NCI-H2227 (cell line): ENCODE results near the gene GATA1.
A peak's percentile ranks its signal among the peaks of the same experiment; 100 is the strongest.
"Not testable (repeated sequence)": the region's sequence is repeated elsewhere in the genome, so short reads cannot be mapped to it uniquely, and the experiment has no call there.

Experiments
- DNase-seq: peaks from one replicate; lab custom pipeline; 2025; ENCODE audit not compliant: unreplicated experiment; lab: John Stamatoyannopoulos, UW

Gene GATA1

DNA sequence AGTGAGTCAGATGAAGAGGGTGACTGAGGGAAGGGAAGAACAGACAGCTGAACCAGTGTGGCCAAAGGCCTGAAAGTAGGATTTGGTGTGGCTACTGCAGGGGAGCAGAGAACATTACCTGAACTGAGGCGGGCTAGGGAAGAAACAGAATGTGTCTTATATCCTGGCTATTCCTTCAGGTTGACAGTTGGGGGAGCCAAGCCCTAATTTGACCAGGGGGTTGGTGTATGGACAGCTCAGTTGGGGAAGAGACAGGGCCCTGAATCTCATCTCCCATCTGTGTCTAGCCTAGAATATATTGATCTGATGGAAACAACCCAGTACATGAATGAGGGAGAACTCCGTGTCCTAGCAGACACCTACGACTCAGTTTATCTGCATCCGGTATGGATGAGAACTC is 19.7 kb downstream of the GATA1 start:
- DNase-seq: no peak

DNA sequence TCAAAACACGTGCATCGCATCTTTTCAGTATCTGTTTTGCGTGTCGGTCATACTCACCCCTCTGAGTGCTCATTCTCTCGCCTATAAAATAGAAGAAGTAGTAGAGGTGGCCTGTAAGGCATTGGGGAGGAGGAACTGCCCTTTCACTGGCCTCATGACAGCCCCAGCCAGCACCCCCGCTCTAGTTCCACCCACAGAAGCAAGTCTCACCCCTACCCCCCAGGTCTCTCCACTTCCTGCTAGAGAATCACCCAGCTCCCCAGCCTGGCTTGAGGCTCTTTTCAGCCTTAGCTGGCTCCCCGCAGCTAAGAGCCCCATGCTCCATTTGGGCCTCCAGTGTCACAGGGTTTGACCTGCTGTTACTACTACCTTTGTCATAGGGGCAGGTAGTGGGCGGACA is 27.3 kb downstream of the GATA1 start:
- DNase-seq: no peak

DNA sequence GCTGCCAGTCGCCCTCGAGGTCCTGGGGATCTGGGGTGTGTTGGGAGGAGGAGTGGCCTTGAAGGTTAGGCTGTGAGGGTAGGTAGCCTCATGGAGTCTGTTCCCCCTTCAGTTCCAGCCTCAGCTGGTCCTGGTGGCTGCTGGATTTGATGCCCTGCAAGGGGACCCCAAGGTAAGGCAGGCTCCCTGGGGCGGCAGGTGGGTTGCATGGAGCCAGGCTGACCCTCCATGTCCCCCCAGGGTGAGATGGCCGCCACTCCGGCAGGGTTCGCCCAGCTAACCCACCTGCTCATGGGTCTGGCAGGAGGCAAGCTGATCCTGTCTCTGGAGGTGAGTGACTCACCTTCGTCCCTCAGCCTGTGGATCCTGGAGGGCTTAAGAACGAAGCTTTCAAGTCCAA is 28.3 kb downstream of the GATA1 start:
- DNase-seq: no peak

DNA sequence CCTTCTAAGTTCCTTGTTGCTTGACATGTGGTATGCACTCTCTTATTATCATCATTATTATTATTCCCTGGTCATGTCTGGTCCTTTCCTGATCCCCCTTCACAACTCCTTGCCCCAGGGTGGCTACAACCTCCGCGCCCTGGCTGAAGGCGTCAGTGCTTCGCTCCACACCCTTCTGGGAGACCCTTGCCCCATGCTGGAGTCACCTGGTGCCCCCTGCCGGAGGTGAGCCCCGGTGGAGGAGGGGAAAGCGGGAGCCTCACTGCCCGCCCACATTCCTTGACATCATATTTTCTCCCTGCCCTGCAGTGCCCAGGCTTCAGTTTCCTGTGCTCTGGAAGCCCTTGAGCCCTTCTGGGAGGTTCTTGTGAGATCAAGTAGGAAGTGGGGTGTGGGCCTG is 28.9 kb downstream of the GATA1 start:
- DNase-seq: no peak

DNA sequence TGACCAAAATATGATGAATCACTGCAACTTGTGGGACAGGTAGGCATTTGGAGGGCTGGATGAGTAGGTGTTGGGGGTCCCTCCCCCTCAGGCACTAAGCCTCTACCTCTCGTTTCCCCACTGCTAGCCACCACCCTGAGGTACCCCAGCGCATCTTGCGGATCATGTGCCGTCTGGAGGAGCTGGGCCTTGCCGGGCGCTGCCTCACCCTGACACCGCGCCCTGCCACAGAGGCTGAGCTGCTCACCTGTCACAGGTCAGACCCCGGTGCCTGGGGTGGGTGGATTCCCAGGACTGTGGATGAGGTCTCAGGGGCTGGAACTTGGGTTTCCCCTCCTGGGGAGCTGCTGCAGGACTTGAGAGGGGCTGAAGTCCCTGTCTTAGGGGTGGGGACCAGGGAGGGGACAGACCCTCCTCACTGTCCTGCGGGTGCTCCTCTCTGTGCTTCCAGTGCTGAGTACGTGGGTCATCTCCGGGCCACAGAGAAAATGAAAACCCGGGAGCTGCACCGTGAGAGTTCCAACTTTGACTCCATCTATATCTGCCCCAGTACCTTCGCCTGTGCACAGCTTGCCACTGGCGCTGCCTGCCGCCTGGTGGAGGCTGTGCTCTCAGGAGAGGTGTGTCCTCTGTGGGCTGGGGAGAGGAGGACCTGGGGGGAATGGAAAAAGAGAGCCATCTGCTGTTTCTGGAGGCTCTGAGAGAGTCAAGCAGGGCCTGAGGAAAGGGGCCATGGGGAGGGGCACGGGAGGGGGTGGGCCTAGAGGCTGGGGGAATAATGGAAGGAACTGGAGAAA is 29.8 kb downstream of the GATA1 start:
- no peak for DNase-seq

DNA sequence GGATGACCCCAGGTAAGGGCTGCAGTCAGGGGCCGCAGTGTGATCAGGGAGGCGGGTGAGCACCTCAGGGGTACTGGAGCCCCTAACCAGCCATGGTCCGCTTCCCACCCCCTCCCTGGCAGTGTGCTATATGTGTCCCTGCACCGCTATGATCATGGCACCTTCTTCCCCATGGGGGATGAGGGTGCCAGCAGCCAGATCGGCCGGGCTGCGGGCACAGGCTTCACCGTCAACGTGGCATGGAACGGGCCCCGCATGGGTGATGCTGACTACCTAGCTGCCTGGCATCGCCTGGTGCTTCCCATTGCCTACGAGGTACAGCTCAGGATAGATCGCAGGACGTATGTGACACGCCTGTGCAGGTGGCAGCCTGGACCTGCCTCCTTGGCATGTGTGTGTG is 31.7 kb downstream of the GATA1 start:
- DNase-seq: no peak

DNA sequence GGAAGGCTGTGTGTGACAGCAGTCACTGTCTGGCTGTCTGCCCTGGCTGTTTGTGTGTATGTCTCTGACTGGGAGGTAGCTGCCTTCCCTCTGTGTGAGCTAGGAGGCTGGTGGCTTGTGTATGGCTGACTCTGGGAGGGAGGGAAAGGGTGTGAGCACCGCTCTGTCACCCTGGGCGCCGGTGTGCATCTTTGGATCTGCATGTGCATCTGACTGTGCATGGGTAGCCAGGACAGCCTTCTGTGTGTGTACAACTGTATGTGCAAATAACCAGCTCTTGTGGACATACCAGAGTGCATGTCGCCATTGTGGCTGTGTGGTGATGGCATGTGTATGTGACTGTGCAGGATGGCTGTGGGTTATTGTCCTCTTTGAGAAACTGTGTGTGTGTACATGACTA is 32.5 kb downstream of the GATA1 start:
- DNase-seq: no peak

DNA sequence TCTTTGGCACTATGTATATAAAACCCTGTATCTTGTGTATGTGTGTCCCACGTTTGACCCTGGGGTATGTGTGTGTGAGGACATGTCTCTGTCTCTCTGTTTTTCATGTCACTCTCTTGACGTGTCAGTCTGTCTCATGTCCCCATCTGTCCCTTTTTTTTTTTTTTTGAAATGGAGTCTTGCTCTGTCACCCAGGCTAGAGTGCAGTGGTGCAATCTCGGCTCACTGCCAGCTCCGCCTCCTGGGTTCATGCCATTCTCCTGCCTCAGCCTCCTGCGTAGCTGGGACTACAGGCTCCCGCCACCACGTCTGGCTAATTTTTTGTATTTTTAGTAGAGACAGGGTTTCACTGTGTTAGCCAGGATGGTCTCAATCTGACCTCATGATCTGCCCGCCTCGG is 33.0 kb downstream of the GATA1 start:
- DNase-seq: not testable (repeated sequence)

DNA sequence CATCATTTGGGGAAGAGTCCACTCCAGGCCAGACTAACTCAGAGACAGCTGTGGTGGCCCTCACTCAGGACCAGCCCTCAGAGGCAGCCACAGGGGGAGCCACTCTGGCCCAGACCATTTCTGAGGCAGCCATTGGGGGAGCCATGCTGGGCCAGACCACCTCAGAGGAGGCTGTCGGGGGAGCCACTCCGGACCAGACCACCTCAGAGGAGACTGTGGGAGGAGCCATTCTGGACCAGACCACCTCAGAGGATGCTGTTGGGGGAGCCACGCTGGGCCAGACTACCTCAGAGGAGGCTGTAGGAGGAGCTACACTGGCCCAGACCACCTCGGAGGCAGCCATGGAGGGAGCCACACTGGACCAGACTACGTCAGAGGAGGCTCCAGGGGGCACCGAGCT is 36.7 kb downstream of the GATA1 start:
- DNase-seq: no peak

DNA sequence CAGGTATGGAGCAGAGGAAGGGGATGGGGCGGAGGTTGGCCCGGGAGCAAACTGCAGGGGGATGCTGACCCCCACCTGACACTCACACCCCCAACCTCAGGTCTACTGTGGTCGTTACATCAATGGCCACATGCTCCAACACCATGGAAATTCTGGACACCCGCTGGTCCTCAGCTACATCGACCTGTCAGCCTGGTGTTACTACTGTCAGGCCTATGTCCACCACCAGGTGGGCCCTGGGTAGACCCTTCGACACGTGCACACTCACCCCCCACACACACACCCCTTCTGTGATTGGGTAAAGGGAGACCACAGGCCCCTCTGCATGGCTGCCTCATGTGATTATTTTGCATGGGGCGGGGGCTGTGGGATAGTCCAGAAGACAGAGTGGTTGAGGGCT is 37.7 kb downstream of the GATA1 start:
- no peak for DNase-seq

DNA sequence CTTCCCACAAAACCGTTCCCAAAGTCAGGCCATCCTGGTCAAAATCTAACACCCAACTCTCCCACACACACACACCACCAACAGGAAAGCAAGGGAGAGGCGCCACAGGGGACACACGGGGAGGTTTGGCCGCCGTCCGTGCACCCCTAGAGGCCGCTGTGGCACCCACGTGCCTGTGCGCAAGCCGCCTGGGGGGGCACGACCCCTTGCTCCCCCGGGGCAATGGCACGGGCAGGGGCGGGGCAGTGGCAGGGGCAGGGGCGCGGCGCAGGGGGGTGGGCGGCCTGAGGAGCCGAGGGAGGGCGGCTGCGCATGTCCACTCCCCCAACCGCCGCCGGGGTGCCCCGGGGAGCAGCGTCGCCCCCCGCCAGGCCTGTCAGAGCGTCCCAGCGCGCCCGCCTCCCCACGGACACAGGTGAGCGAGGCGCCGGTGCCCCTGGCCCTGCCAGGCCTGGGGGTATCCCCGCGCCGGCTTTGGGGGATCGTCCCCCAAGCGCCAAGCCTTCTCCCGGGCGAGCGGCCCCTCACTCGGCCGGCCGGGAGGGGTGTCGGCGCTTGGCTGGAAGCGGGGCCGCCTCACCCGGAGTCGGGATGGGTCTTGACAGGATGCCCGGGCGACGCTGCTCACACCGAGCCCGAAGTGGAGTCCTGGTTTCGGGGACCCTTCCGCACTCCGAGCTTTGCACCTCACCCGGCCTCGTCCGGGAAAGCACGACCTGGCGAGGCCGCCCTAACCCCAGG is 39.9 kb downstream of the GATA1 start, which contains the start of gene ERAS:
Gene ERAS (plus strand): TSS at position 379 of the 741 bp plus-strand sequence. CDS start 2,611 bp downstream, outside the sequence.
- DNase-seq: no peak

DNA sequence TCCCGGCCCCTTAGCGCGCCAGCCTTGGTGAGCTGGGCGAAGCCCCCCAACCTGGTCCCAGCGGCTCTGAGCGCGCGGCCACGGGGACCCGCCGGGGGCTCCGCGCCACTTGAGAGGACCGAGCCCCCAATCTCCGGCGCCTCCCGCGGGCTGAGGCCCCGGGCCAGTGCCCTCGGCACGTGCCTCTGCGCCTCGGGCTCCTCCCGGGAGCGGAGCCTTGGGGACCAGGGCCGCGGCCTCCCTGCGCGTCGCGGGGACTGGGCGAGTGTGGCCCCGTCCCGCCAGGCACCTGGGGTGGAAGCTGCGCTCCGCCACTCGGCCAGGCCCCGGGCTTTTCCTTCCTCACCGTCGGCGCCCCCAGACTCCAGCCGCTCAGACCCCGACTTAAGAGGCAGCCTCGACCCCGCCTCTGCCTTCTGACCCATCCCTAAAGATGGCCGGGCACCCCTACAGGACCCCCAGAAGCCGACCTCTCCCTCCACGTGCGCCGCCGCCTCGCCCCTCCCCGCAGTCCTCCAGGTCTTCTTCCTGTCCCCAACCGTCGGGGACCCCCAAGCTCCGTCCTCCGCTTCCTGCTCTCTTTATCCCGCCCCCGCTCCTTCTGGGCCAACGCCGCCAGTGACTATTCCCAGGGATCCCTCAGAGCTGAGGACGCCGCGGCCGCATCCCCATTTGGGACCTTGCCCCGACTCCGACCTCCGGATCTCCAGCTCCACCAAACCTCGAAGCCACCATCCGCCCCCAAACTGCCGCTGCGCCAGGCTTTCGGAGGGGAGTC is 40.7 kb downstream of the GATA1 start:
- DNase-seq: no peak

DNA sequence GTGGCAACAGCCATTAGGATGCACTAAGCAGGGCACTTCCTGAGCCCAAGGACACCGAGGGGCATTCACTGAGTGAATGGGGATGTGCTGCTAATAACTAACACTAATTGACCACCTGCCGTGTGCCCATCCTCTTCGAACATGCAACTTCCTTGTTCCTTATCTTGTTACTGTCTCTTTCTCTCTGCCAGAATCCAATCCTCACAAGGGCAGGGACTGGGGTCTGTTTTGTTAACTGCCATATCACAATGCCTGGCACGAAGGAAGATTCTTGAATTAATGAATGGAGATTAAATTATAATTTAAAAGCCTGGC is 41.2 kb downstream of the GATA1 start:
- no peak for DNase-seq

DNA sequence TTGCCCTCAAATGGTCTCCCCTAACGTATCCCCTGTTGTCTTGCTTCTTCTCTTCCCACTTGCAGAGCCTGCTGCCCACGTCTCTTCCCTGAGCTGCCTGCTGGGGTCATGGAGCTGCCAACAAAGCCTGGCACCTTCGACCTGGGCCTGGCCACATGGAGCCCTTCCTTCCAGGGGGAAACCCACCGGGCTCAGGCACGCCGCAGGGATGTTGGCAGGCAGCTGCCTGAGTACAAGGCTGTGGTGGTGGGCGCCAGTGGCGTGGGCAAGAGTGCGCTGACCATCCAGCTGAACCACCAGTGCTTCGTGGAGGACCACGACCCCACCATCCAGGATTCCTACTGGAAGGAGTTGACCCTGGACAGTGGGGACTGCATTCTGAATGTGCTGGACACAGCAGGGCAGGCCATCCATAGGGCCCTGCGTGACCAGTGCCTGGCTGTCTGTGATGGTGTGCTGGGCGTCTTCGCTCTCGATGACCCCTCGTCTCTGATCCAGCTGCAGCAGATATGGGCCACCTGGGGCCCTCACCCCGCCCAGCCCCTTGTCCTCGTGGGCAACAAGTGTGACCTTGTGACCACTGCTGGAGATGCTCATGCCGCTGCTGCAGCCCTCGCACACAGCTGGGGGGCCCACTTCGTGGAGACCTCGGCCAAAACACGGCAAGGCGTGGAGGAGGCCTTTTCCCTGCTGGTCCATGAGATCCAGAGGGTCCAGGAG is 42.8 kb downstream of the GATA1 start:
- no peak for DNase-seq

DNA sequence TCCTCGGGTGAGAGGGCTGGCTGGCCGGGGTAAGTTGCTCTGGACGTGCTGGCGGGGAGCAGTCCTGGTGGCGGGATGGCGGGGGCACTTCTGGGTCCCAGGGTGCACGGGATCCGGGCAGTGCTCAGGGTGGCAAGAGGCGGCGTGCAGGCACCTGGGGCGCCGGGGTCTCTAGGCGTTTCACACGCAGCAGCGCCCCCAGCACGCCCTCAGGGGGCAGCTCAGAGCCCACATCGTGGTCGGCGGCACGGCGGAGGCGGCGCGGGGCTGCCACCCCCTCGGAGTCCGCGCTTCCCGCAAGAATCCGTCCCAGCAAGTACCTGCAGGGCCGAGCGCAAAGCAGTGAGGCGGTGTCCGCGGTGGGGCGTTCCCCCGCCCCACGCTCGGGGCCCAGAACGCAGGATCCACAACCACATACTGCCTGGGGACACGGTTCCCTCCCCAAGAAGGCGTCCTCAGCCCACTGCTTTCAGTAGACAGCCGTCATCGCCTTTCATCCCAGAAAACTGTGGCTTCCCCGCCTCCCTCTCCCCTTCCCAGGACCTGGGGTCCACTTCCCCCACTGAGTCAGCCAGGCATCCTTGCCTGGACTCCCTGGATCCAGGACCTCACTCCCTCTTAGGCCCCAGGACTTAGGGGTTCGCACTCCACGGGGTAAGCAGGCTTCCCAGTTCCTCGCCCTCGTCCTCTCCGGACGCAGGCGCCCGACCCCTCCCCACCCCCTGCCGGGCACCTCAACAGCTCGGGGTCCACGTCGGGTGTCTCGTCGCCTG is 44.9 kb downstream of the GATA1 start:
- no peak for DNase-seq

DNA sequence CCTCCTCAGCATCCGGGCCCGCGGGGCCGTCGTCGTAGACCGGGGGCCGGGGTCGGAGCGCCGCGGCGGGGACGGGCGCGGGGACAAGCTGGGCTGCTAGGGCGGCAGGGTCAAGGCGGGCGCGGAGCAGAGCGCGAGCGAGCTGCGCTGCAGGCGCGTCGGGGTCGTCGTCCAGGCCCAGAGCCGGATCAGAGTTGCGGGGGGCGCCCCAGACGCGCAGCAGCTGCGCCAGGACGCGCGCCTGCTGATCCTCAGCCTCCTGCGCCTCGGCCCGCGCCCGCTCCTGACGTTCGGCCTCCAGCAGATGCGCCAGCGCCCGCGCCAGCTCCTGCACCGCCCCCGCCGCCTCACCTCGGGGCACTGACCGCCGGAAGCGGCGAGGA is 45.5 kb downstream of the GATA1 start:
- DNase-seq: no peak

DNA sequence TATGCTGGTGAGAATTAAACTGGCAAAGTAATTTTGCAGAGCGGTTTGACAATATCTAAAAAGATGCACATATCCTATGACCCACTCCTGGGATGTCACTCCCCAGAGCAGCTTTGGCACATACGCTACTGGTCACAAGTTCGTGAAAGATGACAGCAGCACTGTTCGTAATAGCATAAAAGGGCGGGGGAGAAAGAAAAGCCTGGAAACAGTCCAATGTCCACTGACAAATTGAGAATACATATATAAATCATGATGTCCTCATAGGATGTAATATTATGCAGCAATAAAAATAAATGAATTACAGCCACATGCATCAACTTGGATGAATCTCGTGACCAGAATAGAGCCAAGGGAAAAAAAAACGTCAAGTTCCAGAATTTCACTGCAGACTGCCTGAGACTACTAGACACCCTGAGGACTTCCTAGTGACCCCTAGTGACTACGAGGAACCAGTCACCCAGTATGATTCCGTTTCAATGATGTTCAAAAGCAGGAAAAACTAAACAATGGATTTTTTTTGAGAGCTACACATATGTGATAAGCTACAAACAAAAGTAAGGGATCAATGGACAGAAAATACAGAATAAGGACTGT is 47.2 kb downstream of the GATA1 start:
- DNase-seq: peak; percentile 22

DNA sequence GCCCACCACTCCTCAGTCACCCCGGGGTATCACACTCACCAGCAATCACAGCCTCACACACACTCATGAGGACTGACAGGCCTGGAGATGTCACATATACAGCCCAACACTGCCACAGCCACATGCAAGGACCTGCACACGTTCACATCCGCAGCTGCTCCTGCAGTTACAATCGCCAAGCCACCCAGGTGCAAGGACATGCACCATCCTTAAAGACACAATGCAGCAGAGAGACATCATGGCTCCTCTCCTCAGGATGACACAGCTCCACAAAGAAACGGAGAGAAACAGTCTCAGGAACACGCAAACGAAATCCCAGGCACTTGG is 48.0 kb downstream of the GATA1 start:
- DNase-seq: peak; percentile 58

DNA sequence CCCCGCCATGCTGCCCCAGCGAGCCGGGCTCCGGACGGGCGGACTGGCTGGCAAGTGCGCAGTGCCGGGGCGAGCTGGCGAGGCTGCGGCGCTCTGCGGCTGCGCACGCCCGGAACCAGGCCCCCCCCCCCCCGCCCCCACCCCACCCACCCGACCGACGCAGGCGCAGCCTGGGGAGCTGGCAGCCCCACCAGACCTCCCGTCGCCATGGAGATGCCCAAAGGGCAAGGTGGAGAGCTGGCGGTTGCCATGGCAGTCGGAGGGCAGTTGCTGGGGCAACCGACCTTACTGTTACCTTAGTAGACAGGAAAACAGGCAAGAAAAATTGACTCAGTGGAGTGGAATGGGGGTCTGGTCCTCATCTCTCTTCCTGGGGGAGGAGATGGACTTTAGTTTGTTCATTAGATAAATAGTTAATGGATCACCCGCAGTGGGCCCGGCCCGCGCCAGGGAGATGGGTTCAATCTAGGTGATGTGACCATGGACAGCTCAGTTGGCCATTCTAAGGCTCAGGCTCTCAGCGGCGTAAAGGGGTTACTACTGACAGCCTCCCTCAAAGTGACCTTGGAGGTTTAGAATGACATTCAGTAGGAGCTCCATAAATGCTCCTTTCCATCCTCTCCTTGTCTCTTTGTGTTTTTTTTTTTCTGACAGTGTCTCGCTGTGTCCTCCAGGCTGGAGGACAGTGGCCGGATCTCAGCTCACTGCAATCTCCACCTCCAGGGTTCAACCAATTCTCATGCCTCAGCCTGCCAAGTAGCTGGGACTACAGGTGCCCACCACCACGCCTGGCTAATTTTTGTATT is 49.3 kb downstream of the GATA1 start, which contains the start of gene PCSK1N:
Gene PCSK1N (minus strand): TSS at position 87 of the 806 bp plus-strand sequence. CDS start 78 bp downstream, at position 9.
- DNase-seq: peak; percentile 98
